ENCODE measurements around the gene IL34. TPM values are rescaled to one million over a fixed set of nuclear protein-coding genes. Genes with fewer than 3 reads are reported as not detected.
A peak's percentile ranks its signal among the peaks of the same experiment; 100 is the strongest.

Gene IL34
- total and polyA plus RNA-seq, 2 of the 8 experiments (the other 6 are each of a cell fraction or from before 2014, with no cell fraction given), result 4.6 to 5.6 TPM

GRCh38 chr16:70709457-70709856 is 63.1 kb downstream of the IL34 start:
- no peak overlapping the region for H2BK12ac ChIP-seq (ENCODE audit: low read depth, low read length)
- FAIRE-seq, result no peak
- H3K14ac ChIP-seq (ENCODE audit: insufficient read length), result no peak overlapping the region
- POLR2A ChIA-PET (ENCODE audit: partially characterized antibody), result interaction anchor here (1.3 kb wide), 1 partner anchor 15 kb away, joined by 4 read pairs; no protein-coding TSS in a partner anchor
- peaks cover 4 to 27% (median 17%) of the 10 kb centered on the region in 4 experiments for H3K4me1 ChIP-seq (replicated peaks in 1 of 4; ENCODE audit: control insufficient read depth in 3 of 4, insufficient read depth in 4 of 4, low read length in 3 of 4)
- 91% methylated on average over 5 of the region's 5 CpGs; no CpG with 5 or more reads in 1 of the 2 experiments for WGBS, 2 experiments (ENCODE audit: extremely low coverage in 1 of 2, insufficient coverage in 1 of 2, insufficient read length in 1 of 2, insufficient replicate concordance in 2 of 2, low coverage in 1 of 2, low lambda C conversion rate in 2 of 2, missing lambda C conversion rate in 1 of 2)
- H2BK15ac ChIP-seq (ENCODE audit: low read length), result no peak overlapping the region
- H3K27ac ChIP-seq (ENCODE audit: low read depth, low read length), result no peak overlapping the region
- CTCF ChIA-PET (ENCODE audit: partially characterized antibody), result interaction anchor here (0.8 to 2.0 kb wide), 5 partner anchors 8 to 62 kb away, joined by 3 to 8 read pairs (median 4); no protein-coding TSS in a partner anchor
- H3K79me1 ChIP-seq (ENCODE audit: low read depth, low read length), result no peaks in the 10 kb centered on the region
- peaks cover 0 to 4% of the 10 kb centered on the region in 2 experiments for H4K20me1 ChIP-seq (replicated peaks in 1 of 2; ENCODE audit: control insufficient read depth in 1 of 2, insufficient read depth in 2 of 2, low read length in 2 of 2)
- peak overlapping the region; percentile 4 for H2BK120ac ChIP-seq (replicated peaks; ENCODE audit: low read depth, low read length)
- no peak overlapping the region for H3K56ac ChIP-seq (replicated peaks; ENCODE audit: insufficient read length, low read depth, low read length)
- H3K23me2 ChIP-seq (ENCODE audit: low read depth, low read length), result no peaks in the 10 kb centered on the region
- no peak overlapping the region for H2BK20ac ChIP-seq (ENCODE audit: low read length)
- H3K9ac ChIP-seq (replicated peaks in 1 of 4; ENCODE audit: extremely low read depth in 1 of 4, low read depth in 3 of 4, low read length in 3 of 4), result no peak overlapping the region
- no peak overlapping the region for H4K91ac ChIP-seq (replicated peaks; ENCODE audit: insufficient read length, low read length)
- H3K4me3 ChIP-seq (ENCODE audit: extremely low read depth in 1 of 4, insufficient read depth in 2 of 4, low read depth in 3 of 4, low read length in 4 of 4), result no peak overlapping the region
- TF ChIP-seq SIRT6 (IDR thresholded peaks at IDR 0.05; ENCODE audit: low read length), result no peak
- no peak overlapping the region for H2AFZ ChIP-seq (ENCODE audit: low read length)
- no peak overlapping the region for H3K18ac ChIP-seq (ENCODE audit: extremely low read depth, low read length)
- no peaks in the 10 kb centered on the region for H3K27me3 ChIP-seq (replicated peaks in 1 of 4; ENCODE audit: control insufficient read depth in 3 of 4, extremely low read depth in 1 of 4, insufficient read depth in 3 of 4, low read length in 3 of 4)
- H4K5ac ChIP-seq (ENCODE audit: insufficient read length, low read depth, low read length), result no peak overlapping the region
- no peak overlapping the region for H3K23ac ChIP-seq (ENCODE audit: insufficient read length)
- H3K4me2 ChIP-seq (ENCODE audit: insufficient read depth in 1 of 2, low read depth in 2 of 2, low read length in 2 of 2), result no peak overlapping the region
- H3K36me3 ChIP-seq (ENCODE audit: control insufficient read depth in 2 of 4, insufficient read depth in 4 of 4, low read length in 3 of 4), result no peaks in the 10 kb centered on the region
- no peak overlapping the region for H2BK5ac ChIP-seq (ENCODE audit: low read depth, low read length)
- DNase-seq (ENCODE audit: low read depth in 1 of 2, low spot score in 2 of 2), result no peak
- H3K4ac ChIP-seq (replicated peaks; ENCODE audit: insufficient read length, low read depth, low read length), result no peak overlapping the region
- no peak overlapping the region for H2AK5ac ChIP-seq (ENCODE audit: low read depth, low read length)
- no peaks in the 10 kb centered on the region for H3K79me2 ChIP-seq (ENCODE audit: control insufficient read depth in 1 of 2, insufficient read depth in 2 of 2, low read length in 2 of 2)
- no peaks in the 10 kb centered on the region for H3K9me3 ChIP-seq (ENCODE audit: insufficient read depth in 2 of 2, low read depth in 1 of 2, low read length in 1 of 2)
- H4K8ac ChIP-seq (ENCODE audit: extremely low read depth, insufficient read depth, low read length), result peak overlapping the region; percentile 53; the same call in 1 of the 2 replicates

All from H1 (cell line).